Natural killer cell (primary cell): ENCODE measurements around the gene ADSS1. TPM values are rescaled to one million over a fixed set of nuclear protein-coding genes. Genes with fewer than 3 reads are reported as not detected.

Experiments
- ATAC-seq, 3 donors: fragments of 150-1000 bp in 2 of 3; fragments of 200-7000 bp in 1 of 3; cut with Tn5 transposase; 1 replicate in 1 of 3; 2 replicates in 2 of 3; pipeline ENCODE4 v1.10.0; 2021; ENCODE audit warnings: mild to moderate bottlenecking in 2 of 3, moderate library complexity in 2 of 3
- DNase-seq, 2 donors: peaks; one replicate each; pipeline versions ENCODE4 v3.0.0 to v3.0.0-alpha.2; 2013 to 2021; ENCODE audit warnings: mixed read lengths in 1 of 2
- H3K27ac ChIP-seq: one replicate; pipeline ENCODE4 v1.5.1; 2013; ENCODE audit warnings: mild to moderate bottlenecking, low read length
- H3K27me3 ChIP-seq: one replicate; pipeline ENCODE4 v1.6.1; 2013; ENCODE audit warnings: low read length; ENCODE audit not compliant: control insufficient read depth, insufficient read depth
- H3K36me3 ChIP-seq: one replicate; pipeline ENCODE4 v1.6.1; 2013; ENCODE audit warnings: low read length; ENCODE audit not compliant: control insufficient read depth, insufficient read depth
- H3K4me1 ChIP-seq: one replicate; pipeline ENCODE4 v1.6.1; 2013; ENCODE audit warnings: low read length; ENCODE audit not compliant: control insufficient read depth, insufficient read depth
- H3K4me3 ChIP-seq: one replicate; pipeline ENCODE4 v1.5.1; 2013; ENCODE audit warnings: low read length
- H3K9me3 ChIP-seq: one replicate; pipeline ENCODE4 v1.6.1; 2013; ENCODE audit warnings: low read length; ENCODE audit not compliant: control insufficient read depth, insufficient read depth
- H3K27ac Mint-ChIP-seq, 2 donors: one replicate each; pipeline ENCODE4 v1.8.0; 2022; ENCODE audit warnings: mild to moderate bottlenecking in 2 of 2, mixed read lengths in 2 of 2, moderate library complexity in 1 of 2
- H3K27me3 Mint-ChIP-seq, 2 donors: one replicate each; pipeline ENCODE4 v1.8.0; 2022; ENCODE audit warnings: low read depth in 2 of 2, mixed read lengths in 2 of 2
- H3K36me3 Mint-ChIP-seq: one replicate; pipeline ENCODE4 v1.8.0; 2022; ENCODE audit warnings: mixed read lengths
- H3K4me1 Mint-ChIP-seq, 2 donors: one replicate each; pipeline ENCODE4 v1.8.0; 2022; ENCODE audit warnings: mixed read lengths in 2 of 2
- H3K4me3 Mint-ChIP-seq: one replicate; pipeline ENCODE4 v1.8.0; 2022; ENCODE audit warnings: mild to moderate bottlenecking, moderate library complexity, mixed read lengths
- H3K9me3 Mint-ChIP-seq, 2 donors: one replicate each; pipeline ENCODE4 v1.8.0; 2022; ENCODE audit warnings: mixed read lengths in 2 of 2
- CTCF ChIP-seq: fragments of 200-600 bp; IDR thresholded peaks from one replicate; pipeline ENCODE4 v1.8.0; 2022; ENCODE audit warnings: antibody characterized with exemption
- WGBS: methylation state at CpG from one replicate; pipeline ENCODE4 v1.1.7; 2013; ENCODE audit warnings: missing lambda C conversion rate; ENCODE audit not compliant: insufficient coverage; 5-methylcytosine and 5-hydroxymethylcytosine counted together
- intact Hi-C: fragments of 100-400 bp; cut with micrococcal nuclease; formaldehyde crosslinking; loops from one replicate; pipeline ENCODE4 v1.14.2; 2022
- total RNA-seq, 4 donors: library from RNA; stranded (reverse); fragments of 120-200 nt in 1 of 4; gene quantifications; one replicate each; pipeline versions ENCODE4 v1.2.3 to v1.2.4, GENCODE V29; 2013 to 2022

Gene ADSS1
- total RNA-seq, 3 donors from 2014 or later (not counting 1 experiment from before 2014, with no cell fraction given), result 2.1 to 2.7 (median 2.5) TPM

GRCh38 chr14:104773505-104774452 lies 49.8 kb downstream of the ADSS1 start:
- H3K36me3 Mint-ChIP-seq, result no peaks in the 10 kb centered on the region
- Histone ChIP-seq H3K27me3 (no peaks in the 10 kb centered on the region), H3K4me1 (peaks cover 3% of the 10 kb centered on the region), H3K36me3 (peaks cover 43% of the 10 kb centered on the region), H3K4me3 (no peak overlapping the region), H3K9me3 (no peaks in the 10 kb centered on the region), H3K27ac (no peak overlapping the region)
- no peak for TF ChIP-seq CTCF
- H3K4me1 Mint-ChIP-seq, result peaks cover 0 to 10% of the 10 kb centered on the region in 2 donors
- peaks cover 0 to 2% of the 10 kb centered on the region in 2 donors for H3K9me3 Mint-ChIP-seq
- no peak overlapping the region for H3K4me3 Mint-ChIP-seq
- DNase-seq, result no peak
- intact Hi-C loops, result no loop called here
- ATAC-seq, result peak in 1 of 3 donors; percentile 5
- H3K27ac Mint-ChIP-seq, result no peak overlapping the region
- H3K27me3 Mint-ChIP-seq, result no peaks in the 10 kb centered on the region
- WGBS, result 92% methylated on average over 45 of the region's 46 CpGs

- no peak for TF ChIP-seq CTCF
- Histone ChIP-seq H3K27ac (no peak overlapping the region), H3K36me3 (peaks cover 43% of the 10 kb centered on the region), H3K27me3 (no peaks in the 10 kb centered on the region), H3K9me3 (no peaks in the 10 kb centered on the region), H3K4me1 (no peaks in the 10 kb centered on the region), H3K4me3 (no peak overlapping the region)
- Mint-ChIP-seq H3K4me1 (peaks cover 0 to 10% of the 10 kb centered on the region in 2 donors), H3K27me3 (no peaks in the 10 kb centered on the region), H3K27ac (no peak overlapping the region), H3K9me3 (peaks cover 0 to 2% of the 10 kb centered on the region in 2 donors), H3K4me3 (no peak overlapping the region), H3K36me3 (no peaks in the 10 kb centered on the region)
- ATAC-seq, result no peak
- no peak for DNase-seq
- WGBS, result 90% methylated on average over 20 of the region's 20 CpGs
- intact Hi-C loops, result no loop called here
Measured at GRCh38 chr14:104774453-104775072, 50.5 kb downstream of the ADSS1 start.

GRCh38 chr14:104775073-104775489 lies 51.1 kb downstream of the ADSS1 start:
- 92% methylated on average over 13 of the region's 13 CpGs for WGBS
- no peak overlapping the region for H3K27ac Mint-ChIP-seq
- H3K27me3 Mint-ChIP-seq, result no peaks in the 10 kb centered on the region
- no peaks in the 10 kb centered on the region for H3K36me3 Mint-ChIP-seq
- H3K4me1 Mint-ChIP-seq, result peaks cover 0 to 10% of the 10 kb centered on the region in 2 donors
- ATAC-seq (no peak), DNase-seq (no peak)
- Histone ChIP-seq H3K27me3 (no peaks in the 10 kb centered on the region), H3K4me3 (no peak overlapping the region), H3K27ac (no peak overlapping the region), H3K36me3 (peaks cover 45% of the 10 kb centered on the region), H3K9me3 (no peaks in the 10 kb centered on the region), H3K4me1 (no peaks in the 10 kb centered on the region)
- no peak overlapping the region for H3K4me3 Mint-ChIP-seq
- TF ChIP-seq CTCF, result no peak
- intact Hi-C loops, result no loop called here
- peaks cover 0 to 2% of the 10 kb centered on the region in 2 donors for H3K9me3 Mint-ChIP-seq
